Measurements from ENCODE around the gene IQGAP1. TPM values are rescaled to one million over a fixed set of nuclear protein-coding genes. Genes with fewer than 3 reads are reported as not detected.

The IQGAP1 gene
- total RNA-seq, 4 donors from 2014 or later: 238 to 358 (median 282) TPM

GRCh38 chr15:90441027-90441426 lies 53.0 kb downstream of the IQGAP1 start:
- Histone ChIP-seq H3K4me3 (no peak overlapping the region), H3K36me3 (peaks cover 0 to 82% (median 5%) of the 10 kb centered on the region in 3 donors), H3K27me3 (no peaks in the 10 kb centered on the region), H3K27ac (no peak overlapping the region), H3K4me1 (peaks cover 0 to 5% (median 0%) of the 10 kb centered on the region in 4 donors), H3K9me3 (no peaks in the 10 kb centered on the region)
- no peak for DNase-seq (ENCODE audit: low spot score in 2 of 2)
- TF ChIP-seq POLR2A (IDR thresholded peaks at IDR 0.05) (no peak), EP300 (IDR thresholded peaks at IDR 0.05) (no peak)
- TF ChIP-seq, protein P1, sequence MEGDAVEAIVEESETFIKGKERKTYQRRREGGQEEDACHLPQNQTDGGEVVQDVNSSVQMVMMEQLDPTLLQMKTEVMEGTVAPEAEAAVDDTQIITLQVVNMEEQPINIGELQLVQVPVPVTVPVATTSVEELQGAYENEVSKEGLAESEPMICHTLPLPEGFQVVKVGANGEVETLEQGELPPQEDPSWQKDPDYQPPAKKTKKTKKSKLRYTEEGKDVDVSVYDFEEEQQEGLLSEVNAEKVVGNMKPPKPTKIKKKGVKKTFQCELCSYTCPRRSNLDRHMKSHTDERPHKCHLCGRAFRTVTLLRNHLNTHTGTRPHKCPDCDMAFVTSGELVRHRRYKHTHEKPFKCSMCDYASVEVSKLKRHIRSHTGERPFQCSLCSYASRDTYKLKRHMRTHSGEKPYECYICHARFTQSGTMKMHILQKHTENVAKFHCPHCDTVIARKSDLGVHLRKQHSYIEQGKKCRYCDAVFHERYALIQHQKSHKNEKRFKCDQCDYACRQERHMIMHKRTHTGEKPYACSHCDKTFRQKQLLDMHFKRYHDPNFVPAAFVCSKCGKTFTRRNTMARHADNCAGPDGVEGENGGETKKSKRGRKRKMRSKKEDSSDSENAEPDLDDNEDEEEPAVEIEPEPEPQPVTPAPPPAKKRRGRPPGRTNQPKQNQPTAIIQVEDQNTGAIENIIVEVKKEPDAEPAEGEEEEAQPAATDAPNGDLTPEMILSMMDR (IDR thresholded peaks at IDR 0.05): no peak
- WGBS, 2 donors: 80 to 82% methylated on average over 3 of the region's 3 CpGs

DNA sequence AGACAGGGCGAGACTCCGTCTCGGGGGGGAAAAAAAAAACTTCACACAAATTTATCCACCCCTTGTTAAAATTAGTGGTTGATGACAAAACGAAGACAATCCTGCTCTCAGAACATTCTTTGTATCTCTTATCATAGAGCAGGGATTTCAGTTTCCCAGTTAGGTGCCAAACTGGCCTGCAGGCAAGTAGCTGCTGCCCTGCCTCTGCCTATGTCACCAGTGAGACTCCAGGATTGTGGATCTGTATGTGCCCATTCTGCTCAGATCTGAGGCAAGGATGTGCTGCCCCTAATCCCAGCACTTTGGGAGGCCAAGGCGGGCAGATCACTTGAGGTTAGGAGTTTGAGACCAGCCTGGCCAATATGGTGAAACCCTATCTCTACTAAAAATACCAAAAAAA lies 54.4 kb downstream of the IQGAP1 start:
- no peak for TF ChIP-seq EP300 (IDR thresholded peaks at IDR 0.05)
- no peak for TF ChIP-seq POLR2A (IDR thresholded peaks at IDR 0.05)
- TF ChIP-seq, protein P1 (IDR thresholded peaks at IDR 0.05): no peak
- H3K36me3 ChIP-seq: peaks cover 0 to 71% (median 5%) of the 10 kb centered on the region in 3 donors
- WGBS, 2 donors: 95 to 96% methylated on average over 5 of the region's 5 CpGs

GRCh38 chr15:90449206-90449735 lies 61.2 kb downstream of the IQGAP1 start:
- no peak overlapping the region for H3K27ac ChIP-seq
- DNase-seq (ENCODE audit: low spot score in 2 of 2): no peak
- TF ChIP-seq POLR2A (IDR thresholded peaks at IDR 0.05) (no peak), EP300 (IDR thresholded peaks at IDR 0.05) (no peak)
- TF ChIP-seq, protein P1 (IDR thresholded peaks at IDR 0.05): no peak
- H3K4me3 ChIP-seq: no peak overlapping the region
- no peaks in the 10 kb centered on the region for H3K9me3 ChIP-seq
- peaks cover 0 to 65% (median 21%) of the 10 kb centered on the region in 3 donors for H3K36me3 ChIP-seq
- no peaks in the 10 kb centered on the region for H3K27me3 ChIP-seq
- WGBS, 2 donors: 80 to 86% methylated on average over 4 of the region's 4 CpGs
- H3K4me1 ChIP-seq: peaks cover 0 to 4% (median 0%) of the 10 kb centered on the region in 4 donors

More for the DNA sequence above, 54.4 kb downstream of the IQGAP1 start:
- Histone ChIP-seq H3K27ac (no peak overlapping the region), H3K4me3 (no peak overlapping the region), H3K9me3 (no peaks in the 10 kb centered on the region), H3K27me3 (no peaks in the 10 kb centered on the region), H3K4me1 (no peaks in the 10 kb centered on the region)
- no peak for DNase-seq (ENCODE audit: low spot score in 2 of 2)

DNA sequence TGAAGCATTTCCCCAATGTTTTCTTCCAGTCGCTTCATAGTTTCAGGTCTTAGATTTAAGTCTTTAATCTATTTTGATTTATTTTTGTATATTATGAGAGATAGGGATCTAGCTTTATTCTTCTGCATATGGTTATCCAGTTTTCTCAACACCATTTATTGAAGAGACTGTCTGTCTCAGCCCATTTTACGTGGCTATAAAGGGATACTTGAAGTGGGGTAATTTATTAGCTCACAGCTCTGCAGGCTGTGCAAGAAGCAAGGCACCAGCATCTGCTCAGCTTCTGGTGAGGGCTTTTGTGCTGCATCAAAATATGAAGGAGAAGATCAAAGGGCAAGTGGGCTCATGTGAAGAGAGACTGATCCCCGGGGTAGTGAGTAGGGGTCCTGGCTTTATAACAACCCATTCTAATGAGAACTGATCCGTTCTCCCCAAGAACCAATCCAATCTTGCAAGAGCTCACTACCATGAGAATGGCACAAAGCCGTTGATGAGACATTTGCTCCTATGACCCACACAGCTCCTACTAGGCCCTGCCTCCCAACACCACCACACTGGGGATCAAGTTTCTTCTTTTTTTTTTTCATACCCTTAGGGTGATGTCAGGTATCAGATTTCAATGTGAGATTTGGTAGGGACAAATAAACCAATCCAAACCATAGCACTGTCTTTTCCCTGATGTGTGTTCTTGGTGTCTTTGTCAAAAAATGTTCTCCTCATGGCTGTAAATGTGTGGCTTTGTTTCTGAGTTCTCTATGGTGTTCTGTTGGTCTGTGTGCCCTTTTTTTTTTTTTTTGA lies 63.2 kb downstream of the IQGAP1 start:
- no peak for DNase-seq (ENCODE audit: low spot score in 2 of 2)
- Histone ChIP-seq H3K36me3 (peaks cover 0 to 73% (median 31%) of the 10 kb centered on the region in 3 donors), H3K27me3 (no peaks in the 10 kb centered on the region), H3K4me3 (no peak overlapping the region), H3K4me1 (peaks cover 0 to 4% (median 0%) of the 10 kb centered on the region in 4 donors), H3K9me3 (no peaks in the 10 kb centered on the region), H3K27ac (no peak overlapping the region)
- WGBS, 2 donors: 67 to 78% methylated on average over 5 of the region's 5 CpGs
- no peak for TF ChIP-seq EP300 (IDR thresholded peaks at IDR 0.05)
- no peak for TF ChIP-seq POLR2A (IDR thresholded peaks at IDR 0.05)
- TF ChIP-seq, protein P1 (IDR thresholded peaks at IDR 0.05): no peak

- TF ChIP-seq, protein P1 (IDR thresholded peaks at IDR 0.05): no peak
- TF ChIP-seq POLR2A (IDR thresholded peaks at IDR 0.05) (no peak), EP300 (IDR thresholded peaks at IDR 0.05) (no peak)
- 93 to 97% methylated on average over 5 of the region's 5 CpGs for WGBS, 2 donors
- H3K4me3 ChIP-seq: no peak overlapping the region
- H3K9me3 ChIP-seq: no peaks in the 10 kb centered on the region
- no peaks in the 10 kb centered on the region for H3K27me3 ChIP-seq
- H3K36me3 ChIP-seq: peaks cover 0 to 81% (median 35%) of the 10 kb centered on the region in 3 donors
- no peak for DNase-seq (ENCODE audit: low spot score in 2 of 2)
- H3K4me1 ChIP-seq: peaks cover 0 to 12% (median 0%) of the 10 kb centered on the region in 4 donors
- H3K27ac ChIP-seq: no peak overlapping the region
These were observed 68.2 kb downstream of the IQGAP1 start for GRCh38 chr15:90456236-90456635.
